Measurements from ENCODE around the gene SLC35E3.
"Not testable (repeated sequence)": the region's sequence is repeated elsewhere in the genome, so short reads cannot be mapped to it uniquely, and the experiment has no call there.

The SLC35E3 gene

DNA sequence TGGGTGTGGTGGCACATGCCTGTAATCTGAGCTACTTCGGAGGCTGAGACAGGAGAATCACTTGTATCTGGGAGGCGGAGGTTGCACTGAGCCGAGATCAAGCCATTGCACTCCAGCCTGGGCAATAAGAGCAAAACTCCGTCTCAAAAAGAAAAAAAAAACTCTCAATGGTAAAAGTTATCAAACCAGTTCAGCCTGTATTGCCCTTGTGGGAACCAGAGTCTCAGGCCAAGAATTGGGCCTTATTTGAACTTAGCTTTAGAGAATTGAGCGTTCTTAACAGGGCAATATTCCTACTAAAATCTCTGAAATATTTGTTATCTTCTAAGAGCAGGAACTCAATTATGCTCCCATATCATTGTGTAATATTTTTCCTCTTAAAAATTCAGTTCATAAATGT lies 54.3 kb downstream of the SLC35E3 start:
- DNase-seq (ENCODE audit: low spot score in 2 of 2) (no peak), ATAC-seq (no peak)
- Mint-ChIP-seq H3K9me3 (no peaks in the 10 kb centered on the region), H3K4me3 (no peak overlapping the region), H3K27ac (no peak overlapping the region), H3K4me1 (no peaks in the 10 kb centered on the region), H3K36me3 (no peaks in the 10 kb centered on the region)

DNA sequence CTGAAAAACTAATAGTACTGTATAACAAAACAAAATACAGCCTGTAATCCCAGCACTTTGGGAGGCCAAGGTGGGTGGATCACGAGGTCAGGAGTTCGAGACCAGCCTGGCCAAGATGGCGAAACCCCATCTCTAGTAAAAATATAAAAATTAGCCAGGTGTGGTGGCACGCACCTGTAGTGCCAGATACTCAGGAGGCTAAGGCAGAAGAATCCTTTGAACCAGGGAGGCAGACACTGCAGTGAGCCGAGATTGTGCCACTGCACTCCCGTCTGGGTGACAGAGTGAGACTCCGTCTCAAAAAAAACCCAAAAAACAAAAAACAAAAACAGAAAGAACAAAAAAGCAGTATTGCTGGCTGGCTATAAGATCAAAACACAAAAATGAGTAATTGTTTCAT lies 55.1 kb downstream of the SLC35E3 start:
- H3K27ac Mint-ChIP-seq; H3K4me3 Mint-ChIP-seq; H3K36me3 Mint-ChIP-seq; DNase-seq (ENCODE audit: low spot score in 2 of 2); ATAC-seq; H3K4me1 Mint-ChIP-seq; H3K9me3 Mint-ChIP-seq: not testable (repeated sequence)

DNA sequence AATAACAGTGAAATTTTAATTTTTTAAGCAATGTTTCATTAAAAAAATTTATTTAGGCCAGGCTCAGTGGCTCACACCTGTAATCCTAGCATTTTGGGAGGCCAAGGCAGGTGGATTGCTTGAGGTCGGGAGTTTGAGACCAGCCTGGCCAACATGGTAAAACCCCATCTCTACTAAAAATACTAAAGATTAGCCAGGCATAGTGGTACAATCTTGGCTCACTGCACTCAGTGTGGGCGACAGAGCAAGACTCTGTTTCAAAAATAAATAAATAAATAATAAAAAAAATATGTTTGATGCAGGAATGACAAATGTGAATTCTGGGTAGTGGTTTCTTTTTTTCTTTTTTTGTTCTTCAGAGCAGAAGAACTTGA lies 56.4 kb downstream of the SLC35E3 start:
- H3K27ac Mint-ChIP-seq; H3K36me3 Mint-ChIP-seq; H3K9me3 Mint-ChIP-seq; H3K4me3 Mint-ChIP-seq; ATAC-seq; H3K4me1 Mint-ChIP-seq; DNase-seq (ENCODE audit: low spot score in 2 of 2): not testable (repeated sequence)

DNA sequence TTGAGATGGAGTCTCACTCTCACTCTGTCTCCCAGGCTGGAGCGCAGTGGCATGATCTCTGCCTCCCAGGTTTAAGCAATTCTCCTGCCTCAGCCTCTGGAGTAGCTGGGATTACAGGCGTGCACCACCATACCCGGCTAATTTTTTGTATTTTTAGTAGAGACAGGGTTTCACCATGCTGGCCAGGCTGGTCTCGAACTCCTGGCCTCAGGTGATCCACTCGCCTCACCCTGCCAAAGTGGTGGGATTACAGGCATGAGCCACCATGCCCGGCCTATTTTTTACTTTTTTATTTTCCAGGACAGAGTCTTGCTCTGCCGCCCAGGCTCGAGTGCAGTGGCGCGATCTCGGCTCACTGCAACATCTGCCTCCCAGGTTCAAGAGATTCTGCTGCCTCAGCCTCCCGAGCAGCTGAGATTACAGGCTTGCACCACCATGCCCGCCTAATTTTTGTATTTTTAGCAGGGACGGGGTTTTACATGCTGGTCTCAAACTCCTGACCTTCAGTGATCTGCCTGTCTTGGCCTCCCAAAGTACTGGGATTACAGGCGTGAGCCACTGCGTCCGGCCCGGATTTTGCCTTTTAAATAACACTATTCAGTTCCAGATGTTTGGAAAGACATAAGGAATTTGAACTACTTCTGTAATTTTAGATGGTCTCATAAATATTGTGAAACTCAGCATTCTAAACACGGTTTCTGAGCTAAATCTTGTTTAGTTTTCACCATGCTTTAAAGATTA lies 57.1 kb downstream of the SLC35E3 start:
- not testable (repeated sequence) for H3K27ac Mint-ChIP-seq; ATAC-seq; H3K4me3 Mint-ChIP-seq; H3K4me1 Mint-ChIP-seq; DNase-seq (ENCODE audit: low spot score in 2 of 2); H3K9me3 Mint-ChIP-seq; H3K36me3 Mint-ChIP-seq

DNA sequence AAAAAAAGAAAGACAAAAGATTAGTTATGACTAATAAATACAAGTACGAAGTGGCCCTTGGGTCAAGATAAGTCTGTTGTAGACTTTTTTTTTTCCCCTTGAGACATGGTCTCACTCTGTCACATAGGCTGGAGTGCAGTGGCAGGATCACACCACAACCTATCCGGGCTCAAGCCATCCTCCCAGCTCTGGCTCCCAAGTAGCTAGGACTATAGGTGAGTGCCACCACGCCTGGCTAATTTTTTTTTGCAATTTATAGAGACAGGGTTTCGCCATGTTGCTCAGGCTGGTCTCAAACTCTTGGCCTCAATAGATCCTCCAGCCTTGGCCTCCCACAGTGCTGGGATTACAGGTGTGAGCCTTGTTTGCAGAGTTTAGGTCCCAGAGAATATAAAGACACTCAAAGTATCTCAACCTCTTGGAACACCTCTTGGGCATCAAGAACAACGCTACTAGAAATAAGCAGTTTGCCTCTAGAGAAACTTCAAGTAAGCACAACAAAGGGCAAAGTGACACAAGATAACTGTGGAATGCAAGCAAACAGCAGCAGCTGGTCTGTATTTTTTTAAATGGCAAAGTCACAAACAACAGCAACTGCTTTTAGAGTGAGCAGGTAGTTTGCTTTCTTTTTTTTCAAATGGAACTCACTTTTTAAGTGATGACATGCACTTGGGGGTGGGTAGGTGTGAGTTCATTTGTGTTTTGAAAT lies 58.1 kb downstream of the SLC35E3 start:
- Mint-ChIP-seq H3K36me3 (peaks cover 20% of the 10 kb centered on the region), H3K4me3 (no peak overlapping the region), H3K9me3 (no peaks in the 10 kb centered on the region), H3K4me1 (peaks cover 6% of the 10 kb centered on the region), H3K27ac (no peak overlapping the region)
- DNase-seq (ENCODE audit: low spot score in 2 of 2) = no peak
- ATAC-seq = no peak

DNA sequence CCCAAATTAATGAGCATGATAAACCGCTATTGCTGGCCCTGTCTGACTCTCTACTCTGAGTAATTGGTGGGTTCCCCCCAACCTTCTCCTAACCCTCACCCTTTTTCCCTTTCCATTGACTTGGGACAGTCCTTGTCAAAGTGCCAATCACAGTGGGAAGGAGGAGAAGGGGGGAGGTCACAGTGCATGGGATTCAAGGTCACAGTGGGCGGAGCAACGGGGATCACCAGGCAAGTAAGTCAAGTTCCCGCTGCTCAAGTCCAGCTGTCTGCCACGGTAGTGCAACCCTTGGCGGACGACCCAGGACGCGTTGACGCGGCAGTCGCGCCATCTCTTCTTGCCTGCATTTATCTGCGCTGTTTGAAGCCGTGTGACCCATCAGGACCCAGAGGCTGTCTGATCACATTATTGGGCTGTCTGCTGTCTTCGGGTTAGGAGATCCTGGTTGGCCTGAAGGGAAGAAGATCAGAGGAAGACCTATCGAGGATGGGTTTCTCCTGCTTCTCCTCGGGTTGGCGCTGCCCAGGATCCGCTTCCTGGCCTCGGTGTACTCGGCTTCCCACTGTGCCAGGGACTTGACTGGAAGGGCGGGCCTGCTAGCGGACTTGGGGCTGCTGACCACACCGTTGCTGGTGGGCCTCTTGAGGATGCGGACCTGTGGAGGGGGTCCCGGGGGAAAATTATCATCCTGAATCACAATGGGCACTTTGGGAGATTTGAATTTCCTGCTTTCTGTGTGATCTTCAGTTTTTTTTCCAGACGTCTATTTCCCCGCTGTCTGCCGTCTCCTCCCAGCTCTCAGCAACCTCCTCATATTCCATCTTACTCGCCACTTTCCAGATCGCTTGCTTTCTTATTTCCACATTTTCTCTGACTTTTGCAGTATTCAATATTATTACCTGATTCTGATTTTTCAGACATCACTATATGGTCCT lies 58.9 kb downstream of the SLC35E3 start:
- Mint-ChIP-seq H3K36me3 (peaks cover 28% of the 10 kb centered on the region), H3K9me3 (no peaks in the 10 kb centered on the region), H3K27ac (no peak overlapping the region), H3K4me3 (no peak overlapping the region), H3K4me1 (peaks cover 6% of the 10 kb centered on the region)
- ATAC-seq = no peak
- DNase-seq (ENCODE audit: low spot score in 2 of 2) = no peak

DNA sequence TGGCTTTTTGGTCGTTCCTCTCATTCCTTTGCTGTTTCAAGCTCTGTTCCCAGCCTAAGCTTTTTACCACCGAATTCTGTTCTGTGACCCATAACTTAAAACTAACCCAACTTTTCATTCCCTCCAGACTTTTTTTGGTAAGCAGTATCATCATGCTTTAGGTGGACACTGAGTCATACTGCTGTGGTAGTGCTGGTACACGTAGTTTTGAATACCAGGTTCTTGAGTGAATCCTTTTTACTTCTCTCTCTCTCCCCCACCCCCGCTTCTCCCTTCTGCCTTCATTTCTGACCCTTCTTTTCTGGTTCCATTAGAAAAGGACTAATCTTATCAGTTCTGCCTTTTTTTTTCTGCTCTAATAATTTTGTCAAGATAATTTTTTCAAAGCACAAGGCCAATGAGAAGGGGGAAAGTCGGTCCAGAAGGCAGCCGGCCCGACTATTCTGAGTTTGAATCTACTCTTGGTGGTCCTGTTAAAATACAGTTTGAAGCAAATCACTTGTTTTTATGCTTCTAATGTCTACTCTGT lies 59.7 kb downstream of the SLC35E3 start:
- no peak for DNase-seq (ENCODE audit: low spot score in 2 of 2)
- Mint-ChIP-seq H3K9me3 (no peaks in the 10 kb centered on the region), H3K36me3 (peaks cover 36% of the 10 kb centered on the region), H3K4me3 (no peak overlapping the region), H3K4me1 (peaks cover 6% of the 10 kb centered on the region), H3K27ac (no peak overlapping the region)
- ATAC-seq = no peak

DNA sequence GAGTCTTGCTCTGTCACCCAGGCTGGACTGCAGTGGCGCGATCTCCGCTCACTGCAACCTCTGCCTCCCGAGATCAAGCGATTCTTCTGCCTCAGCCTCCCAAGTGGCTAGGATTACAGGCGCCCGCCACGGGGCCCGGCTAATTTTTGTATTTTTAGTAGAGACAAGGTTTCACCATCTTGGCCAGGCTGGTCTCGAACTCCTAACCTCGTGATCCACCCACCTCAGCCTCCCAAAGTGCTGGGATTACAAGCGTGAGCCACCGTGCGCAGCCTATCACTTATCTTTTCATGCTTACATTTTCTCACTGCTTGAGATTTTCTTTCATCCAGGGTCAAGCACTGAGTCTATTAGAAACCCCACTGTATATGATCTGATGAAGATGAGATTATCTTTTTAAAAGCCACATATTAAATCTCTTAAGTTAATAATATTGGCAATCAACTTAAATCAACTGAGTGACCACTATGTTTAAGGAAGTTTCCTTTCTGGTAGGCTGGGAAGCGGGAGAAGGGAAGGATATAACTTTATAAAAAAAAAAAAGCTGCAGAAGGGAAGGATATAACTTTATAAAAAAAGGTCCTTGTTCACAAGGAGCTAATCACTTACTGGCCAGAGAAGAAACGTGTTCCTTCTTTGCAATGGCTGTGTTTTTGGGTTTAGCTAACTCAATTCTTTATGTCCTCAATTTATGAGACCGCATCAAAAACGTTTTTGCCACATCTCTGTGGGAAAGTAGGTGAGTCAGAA lies 60.7 kb downstream of the SLC35E3 start:
- H3K9me3 Mint-ChIP-seq = no peaks in the 10 kb centered on the region
- H3K4me1 Mint-ChIP-seq = peaks cover 14% of the 10 kb centered on the region
- peaks cover 46% of the 10 kb centered on the region for H3K36me3 Mint-ChIP-seq
- H3K27ac Mint-ChIP-seq = peak overlapping the region; percentile 99
- ATAC-seq = no peak
- DNase-seq (ENCODE audit: low spot score in 2 of 2) = no peak
- H3K4me3 Mint-ChIP-seq = peak overlapping the region; percentile 90

DNA sequence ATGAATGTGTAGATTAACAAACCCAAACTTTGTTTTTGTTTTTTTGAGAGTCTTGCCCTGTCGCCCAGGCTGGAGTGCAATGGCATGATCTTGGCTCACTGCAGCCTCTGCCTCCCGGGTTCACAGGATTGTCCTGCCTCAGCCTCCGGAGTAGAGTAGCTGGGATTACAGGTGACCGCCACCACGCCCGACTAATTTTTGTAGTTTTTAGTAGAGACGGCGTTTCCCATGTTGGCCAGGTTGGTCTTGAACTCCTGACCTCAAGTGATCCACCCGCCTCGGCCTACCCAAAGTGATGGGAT lies 61.2 kb downstream of the SLC35E3 start:
- H3K9me3 Mint-ChIP-seq; ATAC-seq; DNase-seq (ENCODE audit: low spot score in 2 of 2): not testable (repeated sequence)
- Mint-ChIP-seq H3K27ac (peak overlapping the region; percentile 99), H3K4me3 (peak overlapping the region; percentile 90), H3K4me1 (peaks cover 15% of the 10 kb centered on the region), H3K36me3 (peaks cover 51% of the 10 kb centered on the region)

DNA sequence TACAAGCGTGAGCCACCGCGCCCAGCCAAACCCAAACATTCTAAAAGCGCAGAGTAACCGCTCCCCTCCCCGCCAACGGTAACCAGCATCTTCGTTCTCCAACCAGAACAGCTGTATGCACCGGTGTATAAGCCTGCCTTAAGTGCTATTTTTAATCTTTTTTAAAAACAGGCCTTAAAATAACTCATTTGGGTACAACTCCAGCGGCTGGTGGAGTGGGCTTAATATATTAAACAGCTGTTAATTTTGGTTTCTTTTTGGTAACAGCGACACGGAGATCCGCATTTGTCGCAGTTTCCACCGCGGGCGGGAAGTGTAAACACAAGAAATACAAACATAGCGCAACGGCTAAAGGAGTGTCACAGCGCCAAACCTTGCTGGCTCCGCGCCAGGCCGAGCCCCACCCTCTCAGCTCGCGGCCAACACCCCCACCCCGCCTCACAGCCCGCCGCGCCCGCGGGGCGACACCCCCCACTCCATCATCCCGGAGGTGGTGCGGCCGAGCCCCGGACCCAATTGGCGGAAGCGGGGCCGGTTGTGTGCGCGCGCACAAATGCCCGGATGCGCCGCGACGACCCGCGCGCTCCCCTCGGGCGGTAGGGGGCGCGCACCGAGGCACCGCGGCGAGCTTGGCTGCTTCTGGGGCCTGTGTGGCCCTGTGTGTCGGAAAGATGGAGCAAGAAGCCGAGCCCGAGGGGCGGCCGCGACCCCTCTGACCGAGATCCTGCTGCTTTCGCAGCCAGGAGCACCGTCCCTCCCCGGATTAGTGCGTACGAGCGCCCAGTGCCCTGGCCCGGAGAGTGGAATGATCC lies 61.8 kb downstream of the SLC35E3 start, which contains the start of gene MDM2:
Gene MDM2 (plus strand): TSS at position 602 of the 812 bp plus-strand sequence. CDS start 301 bp downstream, outside the sequence.
- peak within 1 kb of the TSS; percentile 99 for H3K27ac Mint-ChIP-seq
- peaks cover 57% of the 10 kb centered on the region for H3K36me3 Mint-ChIP-seq
- ATAC-seq (peak; percentile 91), DNase-seq (ENCODE audit: low spot score in 2 of 2) (peak; percentile 92 to 99)
- no peaks in the 10 kb centered on the region for H3K9me3 Mint-ChIP-seq
- peaks cover 20% of the 10 kb centered on the region for H3K4me1 Mint-ChIP-seq
- peak within 1 kb of the TSS; percentile 90 for H3K4me3 Mint-ChIP-seq

DNA sequence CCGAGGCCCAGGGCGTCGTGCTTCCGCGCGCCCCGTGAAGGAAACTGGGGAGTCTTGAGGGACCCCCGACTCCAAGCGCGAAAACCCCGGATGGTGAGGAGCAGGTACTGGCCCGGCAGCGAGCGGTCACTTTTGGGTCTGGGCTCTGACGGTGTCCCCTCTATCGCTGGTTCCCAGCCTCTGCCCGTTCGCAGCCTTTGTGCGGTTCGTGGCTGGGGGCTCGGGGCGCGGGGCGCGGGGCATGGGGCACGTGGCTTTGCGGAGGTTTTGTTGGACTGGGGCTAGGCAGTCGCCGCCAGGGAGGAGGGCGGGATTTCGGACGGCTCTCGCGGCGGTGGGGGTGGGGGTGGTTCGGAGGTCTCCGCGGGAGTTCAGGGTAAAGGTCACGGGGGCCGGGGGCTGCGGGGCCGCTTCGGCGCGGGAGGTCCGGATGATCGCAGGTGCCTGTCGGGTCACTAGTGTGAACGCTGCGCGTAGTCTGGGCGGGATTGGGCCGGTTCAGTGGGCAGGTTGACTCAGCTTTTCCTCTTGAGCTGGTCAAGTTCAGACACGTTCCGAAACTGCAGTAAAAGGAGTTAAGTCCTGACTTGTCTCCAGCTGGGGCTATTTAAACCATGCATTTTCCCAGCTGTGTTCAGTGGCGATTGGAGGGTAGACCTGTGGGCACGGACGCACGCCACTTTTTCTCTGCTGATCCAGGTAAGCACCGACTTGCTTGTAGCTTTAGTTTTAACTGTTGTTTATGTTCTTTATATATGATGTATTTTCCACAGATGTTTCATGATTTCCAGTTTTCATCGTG lies 62.6 kb downstream of the SLC35E3 start:
- Mint-ChIP-seq H3K27ac (peak overlapping the region; percentile 99), H3K9me3 (no peaks in the 10 kb centered on the region), H3K4me1 (peaks cover 27% of the 10 kb centered on the region)

DNA sequence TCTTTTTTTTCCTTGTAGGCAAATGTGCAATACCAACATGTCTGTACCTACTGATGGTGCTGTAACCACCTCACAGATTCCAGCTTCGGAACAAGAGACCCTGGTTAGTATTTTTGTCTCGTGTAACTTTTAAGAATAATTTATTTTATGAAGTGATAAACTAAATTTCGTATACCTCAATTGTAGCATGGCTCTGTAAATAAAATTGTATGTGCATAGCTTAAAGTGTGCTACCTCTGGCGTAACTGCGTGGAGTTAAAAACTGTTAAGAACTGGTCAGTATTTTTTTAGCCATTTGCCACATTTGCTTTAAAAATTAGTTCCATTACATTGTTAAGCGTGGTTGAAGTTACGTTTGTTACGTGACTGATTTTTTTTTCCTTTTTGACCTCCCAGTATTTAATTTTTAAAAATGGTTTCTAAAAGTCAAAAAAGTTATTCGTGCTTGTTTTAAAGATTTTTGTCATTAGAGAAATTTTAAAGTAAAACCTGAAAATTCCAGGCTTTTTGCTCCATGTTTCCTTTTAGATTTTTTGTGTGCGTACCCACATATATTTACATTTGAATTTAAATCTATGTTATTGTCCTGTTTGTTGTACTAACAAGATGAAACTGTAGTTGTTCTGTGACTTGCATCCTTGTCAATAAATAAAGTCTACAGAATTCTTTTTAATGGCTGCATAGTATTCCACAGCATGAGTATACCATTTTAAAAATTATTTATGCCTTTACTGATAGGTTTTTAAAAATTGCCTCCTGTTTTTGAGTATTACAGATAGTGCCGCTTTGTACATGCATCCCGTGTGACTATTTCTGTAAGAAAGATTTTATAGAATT lies 63.4 kb downstream of the SLC35E3 start:
- H3K36me3 Mint-ChIP-seq = peaks cover 73% of the 10 kb centered on the region
- no peaks in the 10 kb centered on the region for H3K9me3 Mint-ChIP-seq
- H3K4me1 Mint-ChIP-seq = peaks cover 32% of the 10 kb centered on the region
- H3K4me3 Mint-ChIP-seq = peak overlapping the region; percentile 90
- no peak for DNase-seq (ENCODE audit: low spot score in 2 of 2)
- H3K27ac Mint-ChIP-seq = peak overlapping the region; percentile 99
- ATAC-seq = no peak

More for the DNA sequence above, 62.6 kb downstream of the SLC35E3 start:
- ATAC-seq (peak; percentile 70), DNase-seq (ENCODE audit: low spot score in 2 of 2) (peak; percentile 61 to 90)
- Mint-ChIP-seq H3K4me3 (peak overlapping the region; percentile 90), H3K36me3 (peaks cover 65% of the 10 kb centered on the region)

DNA sequence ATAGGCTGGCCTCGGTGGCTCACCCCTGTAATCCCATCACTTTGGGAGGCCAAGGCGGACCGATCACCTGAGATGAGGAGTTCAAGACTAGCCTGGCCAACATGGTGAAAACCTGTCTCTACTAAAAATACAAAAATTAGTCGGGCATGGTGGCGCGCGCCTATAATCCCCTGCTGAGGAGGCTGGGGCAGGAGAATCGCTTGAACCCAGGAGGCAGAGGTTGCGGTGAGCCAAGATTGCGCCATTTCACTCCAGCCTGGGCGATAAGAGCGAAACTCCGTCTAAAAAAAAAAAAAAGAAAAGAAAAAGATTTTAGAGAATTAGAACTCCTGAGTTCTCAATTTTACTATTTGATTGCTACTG lies 64.0 kb downstream of the SLC35E3 start:
- peaks cover 38% of the 10 kb centered on the region for H3K4me1 Mint-ChIP-seq
- H3K9me3 Mint-ChIP-seq; DNase-seq (ENCODE audit: low spot score in 2 of 2); ATAC-seq: not testable (repeated sequence)
- H3K36me3 Mint-ChIP-seq = peaks cover 79% of the 10 kb centered on the region
- peak overlapping the region; percentile 90 for H3K4me3 Mint-ChIP-seq
- H3K27ac Mint-ChIP-seq = peak overlapping the region; percentile 99
